Endothelial cell of umbilical vein (primary cell): ENCODE measurements around the gene GVQW3. TPM values are rescaled to one million over a fixed set of nuclear protein-coding genes. Genes with fewer than 3 reads are reported as not detected.

ENCODE experiments used
- BruUV-seq: library from RNA; stranded (reverse); fragments of 400-500 nt; replicated peaks from 2 replicates; lab custom pipeline; 2021; lab: Mats Ljungman, UMichigan
- CTCF ChIA-PET: fragments of 300-600, 350-600 bp; sonication (Branson Sonifier 250); formaldehyde crosslinking; loops from one replicate; lab custom pipeline; 2021; ENCODE audit warnings: antibody characterized with exemption, inconsistent platforms; lab: Charles Lee
- POLR2A ChIA-PET: fragments of 300-600, 350-600 bp; sonication (Branson Sonifier 250); formaldehyde crosslinking; loops from one replicate; lab custom pipeline; 2021; ENCODE audit warnings: antibody characterized with exemption, inconsistent platforms; lab: Charles Lee
- DNase-seq: peaks from one replicate; pipeline ENCODE4 v3.0.0-alpha.2; 2011; ENCODE audit warnings: low read depth, low spot score
- FAIRE-seq: peaks from 2 replicates; lab custom pipeline; 2011; peaks lifted over from hg19 to GRCh38; lab: Jason Lieb, UNC
- H2AFZ ChIP-seq: 2 replicates; pipeline ENCODE4 v1.6.0; 2012; ENCODE audit warnings: low read depth, low read length, control low read depth, inconsistent platforms
- H3K27ac ChIP-seq: 2 replicates; pipeline ENCODE4 v1.5.1; 2011; ENCODE audit warnings: low read depth, mild to moderate bottlenecking, control low read depth, low read length, moderate library complexity; ENCODE audit not compliant: insufficient read depth
- H3K27me3 ChIP-seq, 2 experiments: 2 replicates each; pipeline versions ENCODE4 v1.6.0 to v1.6.1; 2011; ENCODE audit warnings: low read length in 2 of 2, mixed read lengths in 1 of 2; ENCODE audit not compliant: control insufficient read depth in 2 of 2, insufficient read depth in 2 of 2
- H3K36me3 ChIP-seq, 2 experiments: 2 replicates in 1 of 2; 3 replicates in 1 of 2; pipeline ENCODE4 v1.5.1; 2011; ENCODE audit warnings: low read length in 2 of 2, mild to moderate bottlenecking in 1 of 2, moderate library complexity in 1 of 2; ENCODE audit not compliant: control insufficient read depth in 2 of 2, insufficient read depth in 2 of 2; ENCODE audit errors: extremely low read depth in 1 of 2
- H3K4me1 ChIP-seq: 3 replicates; pipeline ENCODE4 v1.5.1; 2011; ENCODE audit warnings: mild to moderate bottlenecking, low read length; ENCODE audit not compliant: control insufficient read depth, insufficient read depth; ENCODE audit errors: extremely low read depth
- H3K4me2 ChIP-seq: 2 replicates; pipeline ENCODE4 v1.6.1; 2011; ENCODE audit warnings: low read length, control low read depth, mixed read lengths; ENCODE audit not compliant: insufficient read depth
- H3K4me3 ChIP-seq, 3 experiments: fragments of 200-600 bp in 1 of 3; sonication (generic), shearing (Covaris generic) in 1 of 3; replicated peaks in 1 of 3; 2 replicates each; pipeline ENCODE4 v1.5.1; 2011 to 2016; ENCODE audit warnings: control low read depth in 3 of 3, low read length in 3 of 3, mild to moderate bottlenecking in 2 of 3, inconsistent platforms in 1 of 3, low read depth in 1 of 3, moderate library complexity in 1 of 3; ENCODE audit not compliant: insufficient read depth in 1 of 3
- H3K79me2 ChIP-seq: 2 replicates; pipeline ENCODE4 v1.6.0; 2012; ENCODE audit warnings: low read length, inconsistent platforms; ENCODE audit not compliant: control insufficient read depth, insufficient read depth
- H3K9ac ChIP-seq: replicated peaks from 2 replicates; pipeline ENCODE3; 2011; ENCODE audit warnings: low read length, control low read depth; ENCODE audit not compliant: insufficient read depth; ENCODE audit errors: extremely low read depth
- H3K9me1 ChIP-seq: replicated peaks from 3 replicates; pipeline ENCODE4 v1.6.0; 2011; ENCODE audit warnings: mild to moderate bottlenecking, low read length; ENCODE audit not compliant: control insufficient read depth, insufficient read depth; ENCODE audit errors: extremely low read depth
- H3K9me3 ChIP-seq: replicated peaks from 2 replicates; pipeline ENCODE4 v1.5.1; 2012; ENCODE audit warnings: low read length, inconsistent platforms; ENCODE audit not compliant: control insufficient read depth, insufficient read depth
- H4K20me1 ChIP-seq: replicated peaks from 2 replicates; pipeline ENCODE3; 2011; ENCODE audit warnings: mild to moderate bottlenecking, low read length; ENCODE audit not compliant: control insufficient read depth, insufficient read depth; ENCODE audit errors: extremely low read depth
- EZH2 ChIP-seq: IDR thresholded peaks from 2 replicates; pipeline ENCODE4 v1.6.1; 2012; ENCODE audit warnings: borderline replicate concordance, low read depth, mild to moderate bottlenecking, moderate library complexity, low read length, inconsistent platforms; ENCODE audit not compliant: severe bottlenecking
- FOS ChIP-seq: IDR thresholded peaks from 2 replicates; pipeline ENCODE4 v1.6.1; 2011; ENCODE audit warnings: mild to moderate bottlenecking, low read length, moderate library complexity, borderline replicate concordance; ENCODE audit not compliant: insufficient read depth
- GATA2 ChIP-seq: IDR thresholded peaks from 2 replicates; pipeline ENCODE4 v1.7.0; 2011; ENCODE audit warnings: low read depth, mild to moderate bottlenecking, moderate library complexity, mixed read lengths, low read length; ENCODE audit not compliant: insufficient read length, insufficient read depth
- JUN ChIP-seq: IDR thresholded peaks from 2 replicates; pipeline ENCODE4 v1.6.1; 2011; ENCODE audit warnings: borderline replicate concordance, low read depth; ENCODE audit not compliant: insufficient read length, insufficient read depth
- MYC ChIP-seq: IDR thresholded peaks from one replicate; pipeline ENCODE4 v1.6.1; 2011; ENCODE audit warnings: mild to moderate bottlenecking, low read depth, low read length
- POLR2A ChIP-seq: IDR thresholded peaks from 2 replicates; pipeline ENCODE4 v1.6.1; 2012; ENCODE audit warnings: low read depth, mild to moderate bottlenecking, control low read depth, low read length
- POLR2AphosphoS5 ChIP-seq: IDR thresholded peaks from 2 replicates; pipeline ENCODE4 v1.6.1; 2012; ENCODE audit warnings: low read depth, mild to moderate bottlenecking, control low read depth, low read length, moderate library complexity; ENCODE audit not compliant: insufficient read depth
- dilution Hi-C: fragments of 300-500 bp; cut with MboI; formaldehyde crosslinking; loops from one replicate; pipeline ENCODE4 v1.15.0; 2019; ENCODE audit warnings: low sequenced_read_pairs; ENCODE audit not compliant: extremely low pct_ligation_motif_present
- intact Hi-C: fragments of 100-400 bp; cut with micrococcal nuclease; formaldehyde crosslinking; loops from one replicate; pipeline ENCODE4 v1.10.0; 2022
- polyA plus RNA-seq, 4 experiments: library from polyadenylated mRNA; depleted of rRNA in 3 of 4; stranded (reverse) in 3 of 4; unstranded in 1 of 4; fragments of >200 nt; gene quantifications; 2 replicates each; pipeline versions ENCODE4 v1.2.1 to v1.2.3, GENCODE V29; 2011 to 2012; ENCODE audit warnings: missing spikeins in 1 of 4
- total RNA-seq: library from RNA; stranded (reverse); gene quantifications from 2 replicates; pipeline ENCODE4 v1.2.3, GENCODE V29; 2021
- TF ChIP-seq, protein P1 (sequence below), 2 donors: IDR thresholded peaks; 1 replicate in 1 of 2; 2 replicates in 1 of 2; pipeline ENCODE4 v1.5.1; 2011; ENCODE audit warnings: low read length in 2 of 2, mild to moderate bottlenecking in 2 of 2, moderate library complexity in 2 of 2, control low read depth in 1 of 2, inconsistent platforms in 1 of 2, low read depth in 1 of 2; ENCODE audit not compliant: insufficient read depth in 1 of 2; ENCODE audit errors: extremely low read depth in 1 of 2
- TF ChIP-seq, protein P2 (sequence below): IDR thresholded peaks from 2 replicates; pipeline ENCODE4 v1.6.1; 2011; ENCODE audit not compliant: insufficient read depth, insufficient read length

The GVQW3 gene
- total and polyA plus RNA-seq, 2 donors (not counting 3 experiments of a cell fraction or from before 2014, with no cell fraction given), result 1.0 to 2.8 TPM

DNA sequence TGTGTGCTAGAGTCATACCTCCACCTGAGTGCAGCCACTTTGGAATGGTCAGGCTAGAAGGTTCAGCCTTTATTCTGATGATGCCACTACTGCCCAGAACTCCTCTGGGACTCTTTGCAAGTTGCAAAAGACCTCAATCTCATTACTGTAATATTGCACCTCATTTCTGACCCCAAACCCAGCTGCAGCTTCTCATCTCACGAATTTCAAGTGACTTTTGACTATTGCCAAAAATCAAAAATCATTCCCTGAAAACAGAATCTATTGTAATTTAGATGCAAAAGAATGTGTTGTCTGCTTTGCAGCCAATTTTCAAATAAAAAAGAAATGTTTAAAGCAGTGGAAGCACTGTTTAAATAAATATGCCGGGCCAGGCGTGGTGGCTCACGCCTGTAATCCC is 25.2 kb downstream of the GVQW3 start:
- H3K36me3 ChIP-seq, result no peaks in the 10 kb centered on the region
- ChIA-PET POLR2A (no interaction called here), CTCF (interaction anchor here (1.4 kb wide), 1 partner anchor 18 kb away, joined by 3 read pairs; no protein-coding TSS in a partner anchor)
- no peak overlapping the region for H3K4me3 ChIP-seq
- no TSS peak for BruUV-seq
- H2AFZ ChIP-seq, result no peak overlapping the region
- peaks cover 0 to 5% of the 10 kb centered on the region in 2 experiments for H3K27me3 ChIP-seq
- H3K4me2 ChIP-seq, result no peak overlapping the region
- H3K9me3 ChIP-seq, result no peaks in the 10 kb centered on the region
- no peak for TF ChIP-seq JUN
- TF ChIP-seq, protein P1, sequence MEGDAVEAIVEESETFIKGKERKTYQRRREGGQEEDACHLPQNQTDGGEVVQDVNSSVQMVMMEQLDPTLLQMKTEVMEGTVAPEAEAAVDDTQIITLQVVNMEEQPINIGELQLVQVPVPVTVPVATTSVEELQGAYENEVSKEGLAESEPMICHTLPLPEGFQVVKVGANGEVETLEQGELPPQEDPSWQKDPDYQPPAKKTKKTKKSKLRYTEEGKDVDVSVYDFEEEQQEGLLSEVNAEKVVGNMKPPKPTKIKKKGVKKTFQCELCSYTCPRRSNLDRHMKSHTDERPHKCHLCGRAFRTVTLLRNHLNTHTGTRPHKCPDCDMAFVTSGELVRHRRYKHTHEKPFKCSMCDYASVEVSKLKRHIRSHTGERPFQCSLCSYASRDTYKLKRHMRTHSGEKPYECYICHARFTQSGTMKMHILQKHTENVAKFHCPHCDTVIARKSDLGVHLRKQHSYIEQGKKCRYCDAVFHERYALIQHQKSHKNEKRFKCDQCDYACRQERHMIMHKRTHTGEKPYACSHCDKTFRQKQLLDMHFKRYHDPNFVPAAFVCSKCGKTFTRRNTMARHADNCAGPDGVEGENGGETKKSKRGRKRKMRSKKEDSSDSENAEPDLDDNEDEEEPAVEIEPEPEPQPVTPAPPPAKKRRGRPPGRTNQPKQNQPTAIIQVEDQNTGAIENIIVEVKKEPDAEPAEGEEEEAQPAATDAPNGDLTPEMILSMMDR (IDR thresholded peaks at IDR 0.05; ENCODE audit: extremely low read depth in 1 of 2, insufficient read depth in 1 of 2, low read depth in 1 of 2, low read length in 2 of 2), result no peak
- TF ChIP-seq GATA2, result no peak
- no peak for TF ChIP-seq FOS
- TF ChIP-seq, protein P2, sequence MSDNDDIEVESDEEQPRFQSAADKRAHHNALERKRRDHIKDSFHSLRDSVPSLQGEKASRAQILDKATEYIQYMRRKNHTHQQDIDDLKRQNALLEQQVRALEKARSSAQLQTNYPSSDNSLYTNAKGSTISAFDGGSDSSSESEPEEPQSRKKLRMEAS, result no peak
- TF ChIP-seq POLR2AphosphoS5, result no peak
- no peak for TF ChIP-seq POLR2A
- no peak for TF ChIP-seq MYC
- no peak for TF ChIP-seq EZH2
- FAIRE-seq (no peak), DNase-seq (no peak)
- intact Hi-C loops (no loop called here), dilution Hi-C loops (no loop called here)
- no peak overlapping the region for H3K9ac ChIP-seq
- peaks cover 4% of the 10 kb centered on the region for H3K4me1 ChIP-seq
- no peak overlapping the region for H3K27ac ChIP-seq
- H4K20me1 ChIP-seq, result no peaks in the 10 kb centered on the region
- H3K79me2 ChIP-seq, result no peaks in the 10 kb centered on the region
- no peaks in the 10 kb centered on the region for H3K9me1 ChIP-seq
